Tibial artery (tissue), 4 donors: ENCODE measurements around the gene MDFIC.

Experiments
- DNase-seq, 2 donors: peaks; one replicate each; pipeline ENCODE4 v3.0.0-alpha.2; 2019
- H3K27ac ChIP-seq, 2 donors: fragments of 200-600 bp; sonication (generic) in 1 of 2; 1 replicate in 1 of 2; 2 replicates in 1 of 2; pipeline ENCODE4 v1.5.1; 2018 to 2019; ENCODE audit warnings: mild to moderate bottlenecking in 1 of 2
- H3K27me3 ChIP-seq, 2 donors: fragments of 200-600 bp; sonication (generic) in 1 of 2; one replicate each; pipeline versions ENCODE4 v1.5.1 to v1.6.0; 2016 to 2019
- H3K36me3 ChIP-seq, 3 donors: fragments of 200-600 bp; sonication (generic) in 2 of 3; one replicate each; pipeline ENCODE4 v1.5.1; 2016 to 2019; ENCODE audit warnings: mild to moderate bottlenecking in 2 of 3
- H3K4me1 ChIP-seq, 4 donors: fragments of 200-600 bp; sonication (generic) in 2 of 4; 1 replicate in 3 of 4; 2 replicates in 1 of 4; pipeline ENCODE4 v1.5.1; 2016 to 2019
- H3K4me3 ChIP-seq, 2 donors: fragments of 200-600 bp; sonication (generic) in 1 of 2; 1 replicate in 1 of 2; 2 replicates in 1 of 2; pipeline ENCODE4 v1.5.1; 2018 to 2019; ENCODE audit warnings: mild to moderate bottlenecking in 2 of 2
- H3K9me3 ChIP-seq, 3 donors: fragments of 200-600 bp; sonication (generic) in 1 of 3; one replicate each; pipeline ENCODE4 v1.5.1; 2016 to 2019
- intact Hi-C: fragments of 100-400 bp; cut with DNase I; formaldehyde crosslinking; loops from one replicate; pipeline ENCODE4 v1.15.0; 2023; ENCODE audit warnings: low total_unique reads
- TF ChIP-seq, protein P1 (sequence below), 2 experiments: fragments of 200-600 bp in 1 of 2; fragments of 450-650 bp in 1 of 2; IDR thresholded peaks; one replicate each; pipeline ENCODE4 v1.5.1; 2017 to 2019; ENCODE audit warnings: antibody characterized with exemption in 2 of 2, mild to moderate bottlenecking in 1 of 2, moderate library complexity in 1 of 2

MDFIC gene

GRCh38 chr7:115040495-115040894 lies 118.6 kb downstream of the MDFIC start:
- intact Hi-C loops = no loop called here
- H3K9me3 ChIP-seq = no peaks in the 10 kb centered on the region

DNA sequence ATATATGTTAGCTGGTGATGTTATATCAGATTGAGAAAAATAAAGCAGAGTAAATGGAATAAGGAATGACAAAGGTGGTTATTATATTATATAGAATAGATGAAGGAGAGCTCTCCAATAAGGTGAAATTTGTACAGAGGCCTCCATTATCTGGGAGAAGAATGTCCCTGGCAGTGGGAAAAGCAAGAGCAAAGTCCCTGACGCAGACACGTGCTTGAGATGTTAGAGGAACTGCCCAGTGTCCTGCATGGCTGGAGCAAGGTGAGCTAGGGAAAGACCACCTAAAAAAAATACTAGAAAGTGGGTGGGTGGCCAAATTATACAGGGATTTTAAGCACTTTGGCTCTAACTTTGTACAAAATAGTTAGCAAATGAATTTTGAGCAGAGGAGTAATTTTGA lies 120.7 kb downstream of the MDFIC start:
- no peaks in the 10 kb centered on the region for H3K9me3 ChIP-seq
- TF ChIP-seq, protein P1, sequence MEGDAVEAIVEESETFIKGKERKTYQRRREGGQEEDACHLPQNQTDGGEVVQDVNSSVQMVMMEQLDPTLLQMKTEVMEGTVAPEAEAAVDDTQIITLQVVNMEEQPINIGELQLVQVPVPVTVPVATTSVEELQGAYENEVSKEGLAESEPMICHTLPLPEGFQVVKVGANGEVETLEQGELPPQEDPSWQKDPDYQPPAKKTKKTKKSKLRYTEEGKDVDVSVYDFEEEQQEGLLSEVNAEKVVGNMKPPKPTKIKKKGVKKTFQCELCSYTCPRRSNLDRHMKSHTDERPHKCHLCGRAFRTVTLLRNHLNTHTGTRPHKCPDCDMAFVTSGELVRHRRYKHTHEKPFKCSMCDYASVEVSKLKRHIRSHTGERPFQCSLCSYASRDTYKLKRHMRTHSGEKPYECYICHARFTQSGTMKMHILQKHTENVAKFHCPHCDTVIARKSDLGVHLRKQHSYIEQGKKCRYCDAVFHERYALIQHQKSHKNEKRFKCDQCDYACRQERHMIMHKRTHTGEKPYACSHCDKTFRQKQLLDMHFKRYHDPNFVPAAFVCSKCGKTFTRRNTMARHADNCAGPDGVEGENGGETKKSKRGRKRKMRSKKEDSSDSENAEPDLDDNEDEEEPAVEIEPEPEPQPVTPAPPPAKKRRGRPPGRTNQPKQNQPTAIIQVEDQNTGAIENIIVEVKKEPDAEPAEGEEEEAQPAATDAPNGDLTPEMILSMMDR (IDR thresholded peaks at IDR 0.05) = no peak
- H3K4me3 ChIP-seq = no peak overlapping the region
- H3K36me3 ChIP-seq = no peaks in the 10 kb centered on the region
- no peak overlapping the region for H3K27ac ChIP-seq
- no peaks in the 10 kb centered on the region for H3K4me1 ChIP-seq
- intact Hi-C loops = no loop called here
- no peaks in the 10 kb centered on the region for H3K27me3 ChIP-seq
- no peak for DNase-seq

More at GRCh38 chr7:115040495-115040894, 118.6 kb downstream of the MDFIC start:
- Histone ChIP-seq H3K4me1 (no peaks in the 10 kb centered on the region), H3K4me3 (no peak overlapping the region), H3K36me3 (no peaks in the 10 kb centered on the region), H3K27me3 (no peaks in the 10 kb centered on the region), H3K27ac (no peak overlapping the region)
- TF ChIP-seq, protein P1 (IDR thresholded peaks at IDR 0.05) = no peak
- DNase-seq = no peak

DNA sequence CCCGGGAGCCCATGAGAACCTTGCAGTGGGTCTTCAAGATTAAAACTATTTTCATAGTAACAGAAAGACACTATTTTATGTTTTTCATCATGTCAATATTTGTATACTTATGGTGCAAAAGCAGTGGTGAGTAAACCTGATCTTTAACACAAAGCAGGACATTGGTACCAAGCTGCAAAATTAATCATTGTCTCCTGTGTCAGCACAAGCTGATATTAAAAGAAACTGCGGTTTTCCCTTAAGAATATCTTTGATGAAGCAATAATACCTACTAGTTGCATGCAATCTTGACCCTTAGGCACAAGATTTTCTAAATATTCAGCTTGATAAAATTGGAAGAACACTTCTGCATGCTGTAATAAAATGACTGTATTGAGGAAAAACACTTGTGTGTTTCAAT lies 121.7 kb downstream of the MDFIC start:
- TF ChIP-seq, protein P1 (IDR thresholded peaks at IDR 0.05) = no peak
- H3K9me3 ChIP-seq = no peaks in the 10 kb centered on the region
- intact Hi-C loops = no loop called here
- H3K27me3 ChIP-seq = no peaks in the 10 kb centered on the region
- no peak overlapping the region for H3K27ac ChIP-seq
- H3K4me3 ChIP-seq = no peak overlapping the region
- DNase-seq = no peak
- H3K36me3 ChIP-seq = no peaks in the 10 kb centered on the region
- no peaks in the 10 kb centered on the region for H3K4me1 ChIP-seq

GRCh38 chr7:115044224-115044623 lies 122.3 kb downstream of the MDFIC start:
- Histone ChIP-seq H3K27me3 (no peaks in the 10 kb centered on the region), H3K4me1 (no peaks in the 10 kb centered on the region), H3K9me3 (no peaks in the 10 kb centered on the region), H3K36me3 (no peaks in the 10 kb centered on the region), H3K27ac (no peak overlapping the region), H3K4me3 (no peak overlapping the region)
- intact Hi-C loops = no loop called here
- DNase-seq = no peak
- TF ChIP-seq, protein P1 (IDR thresholded peaks at IDR 0.05) = no peak

GRCh38 chr7:115047958-115048720 lies 126.2 kb downstream of the MDFIC start:
- TF ChIP-seq, protein P1 (IDR thresholded peaks at IDR 0.05) = no peak
- no peaks in the 10 kb centered on the region for H3K4me1 ChIP-seq
- no peak overlapping the region for H3K27ac ChIP-seq
- H3K9me3 ChIP-seq = no peaks in the 10 kb centered on the region
- H3K4me3 ChIP-seq = no peak overlapping the region
- H3K27me3 ChIP-seq = no peaks in the 10 kb centered on the region
- H3K36me3 ChIP-seq = no peaks in the 10 kb centered on the region
- intact Hi-C loops = no loop called here
- no peak for DNase-seq
